DND-41 (cell line): ENCODE data around the gene CCDC89.

Experiments used
- ATAC-seq: fragments of 200-7000 bp; cut with Tn5 transposase; 3 replicates; pipeline ENCODE4 v1.9.1; 2021; ENCODE audit warnings: low read depth; ENCODE audit not compliant: insufficient read depth
- DNase-seq: peaks from one replicate; pipeline ENCODE4 v3.0.0-alpha.2; 2020
- H2AFZ ChIP-seq: 2 replicates; pipeline ENCODE4 v1.6.0; 2012; ENCODE audit warnings: low read depth, low read length
- H3K27ac ChIP-seq: 2 replicates; pipeline ENCODE4 v1.5.1; 2012; ENCODE audit warnings: low read length, inconsistent platforms
- H3K27me3 ChIP-seq: fragments of 200-600 bp; sonication (generic); 2 replicates; pipeline ENCODE4 v1.6.0; 2012; ENCODE audit warnings: low read length, mild to moderate bottlenecking, inconsistent platforms; ENCODE audit not compliant: insufficient read depth, poor library complexity
- H3K36me3 ChIP-seq: 2 replicates; pipeline ENCODE4 v1.5.1; 2012; ENCODE audit warnings: low read length, inconsistent platforms; ENCODE audit not compliant: insufficient read depth
- H3K4me1 ChIP-seq: 2 replicates; pipeline ENCODE4 v1.5.1; 2012; ENCODE audit warnings: mild to moderate bottlenecking, low read length; ENCODE audit not compliant: insufficient read depth
- H3K4me2 ChIP-seq: 2 replicates; pipeline ENCODE4 v1.6.0; 2012; ENCODE audit warnings: mild to moderate bottlenecking, moderate library complexity, low read length, inconsistent platforms; ENCODE audit not compliant: insufficient read depth
- H3K4me3 ChIP-seq, 2 experiments: fragments of 200-600 bp in 1 of 2; shearing (Covaris generic) in 1 of 2; 2 replicates each; pipeline ENCODE4 v1.5.1; 2012 to 2016; ENCODE audit warnings: inconsistent platforms in 2 of 2, low read length in 2 of 2, mild to moderate bottlenecking in 2 of 2, low read depth in 1 of 2, moderate library complexity in 1 of 2
- H3K79me2 ChIP-seq: 2 replicates; pipeline ENCODE4 v1.6.0; 2012; ENCODE audit warnings: low read length, inconsistent platforms; ENCODE audit not compliant: insufficient read depth
- H3K9ac ChIP-seq: 2 replicates; pipeline ENCODE4 v1.6.0; 2012; ENCODE audit warnings: low read depth, mild to moderate bottlenecking, inconsistent platforms, low read length, moderate library complexity
- H3K9me3 ChIP-seq: 2 replicates; pipeline ENCODE4 v1.5.1; 2012; ENCODE audit warnings: low read length, moderate library complexity, mild to moderate bottlenecking, inconsistent platforms; ENCODE audit not compliant: insufficient read depth, severe bottlenecking
- H4K20me1 ChIP-seq: 2 replicates; pipeline ENCODE4 v1.6.0; 2012; ENCODE audit warnings: low read length; ENCODE audit not compliant: insufficient read depth
- EZH2 ChIP-seq: IDR thresholded peaks from 3 replicates; pipeline ENCODE4 v1.6.1; 2012; ENCODE audit warnings: borderline replicate concordance, low read depth, mild to moderate bottlenecking, moderate library complexity, low read length, inconsistent platforms; ENCODE audit not compliant: severe bottlenecking
- TF ChIP-seq, protein P1 (sequence below): IDR thresholded peaks from 2 replicates; pipeline ENCODE4 v1.5.1; 2012; ENCODE audit warnings: borderline replicate concordance, low read length, moderate library complexity, mild to moderate bottlenecking; ENCODE audit not compliant: poor library complexity, severe bottlenecking; ENCODE audit errors: extremely low read depth

The CCDC89 gene

DNA sequence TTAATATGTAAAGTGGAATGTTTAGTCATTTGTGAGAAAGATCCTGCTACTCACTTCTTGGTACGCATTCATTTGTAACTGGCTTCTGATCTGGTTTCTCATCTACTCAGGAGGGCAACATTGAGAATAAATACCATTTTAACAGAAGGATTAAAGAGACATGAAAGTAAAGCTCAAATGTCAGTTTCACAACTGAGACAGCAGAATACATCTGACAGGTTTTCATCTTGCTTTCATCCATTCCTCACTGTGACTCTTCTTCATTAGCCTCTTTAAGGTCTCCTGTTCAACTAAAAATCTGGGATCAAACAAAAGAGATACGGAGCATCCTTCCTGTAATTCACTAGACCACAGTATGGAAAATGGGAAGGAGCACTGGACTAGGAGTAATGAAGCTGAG lies 31.4 kb upstream of the CCDC89 start:
- H3K4me2 ChIP-seq = no peak overlapping the region
- no peak overlapping the region for H3K27ac ChIP-seq
- H3K36me3 ChIP-seq = no peaks in the 10 kb centered on the region
- no peak overlapping the region for H3K9ac ChIP-seq
- H4K20me1 ChIP-seq = peaks cover 5% of the 10 kb centered on the region; the same call in 1 of the 2 replicates
- H3K79me2 ChIP-seq = no peaks in the 10 kb centered on the region
- peaks cover 39% of the 10 kb centered on the region for H3K27me3 ChIP-seq
- H3K4me1 ChIP-seq = no peaks in the 10 kb centered on the region
- H3K4me3 ChIP-seq = no peak overlapping the region
- no peak overlapping the region for H2AFZ ChIP-seq
- DNase-seq (no peak), ATAC-seq (no peak)
- H3K9me3 ChIP-seq = no peaks in the 10 kb centered on the region
- no peak for TF ChIP-seq EZH2
- TF ChIP-seq, protein P1, sequence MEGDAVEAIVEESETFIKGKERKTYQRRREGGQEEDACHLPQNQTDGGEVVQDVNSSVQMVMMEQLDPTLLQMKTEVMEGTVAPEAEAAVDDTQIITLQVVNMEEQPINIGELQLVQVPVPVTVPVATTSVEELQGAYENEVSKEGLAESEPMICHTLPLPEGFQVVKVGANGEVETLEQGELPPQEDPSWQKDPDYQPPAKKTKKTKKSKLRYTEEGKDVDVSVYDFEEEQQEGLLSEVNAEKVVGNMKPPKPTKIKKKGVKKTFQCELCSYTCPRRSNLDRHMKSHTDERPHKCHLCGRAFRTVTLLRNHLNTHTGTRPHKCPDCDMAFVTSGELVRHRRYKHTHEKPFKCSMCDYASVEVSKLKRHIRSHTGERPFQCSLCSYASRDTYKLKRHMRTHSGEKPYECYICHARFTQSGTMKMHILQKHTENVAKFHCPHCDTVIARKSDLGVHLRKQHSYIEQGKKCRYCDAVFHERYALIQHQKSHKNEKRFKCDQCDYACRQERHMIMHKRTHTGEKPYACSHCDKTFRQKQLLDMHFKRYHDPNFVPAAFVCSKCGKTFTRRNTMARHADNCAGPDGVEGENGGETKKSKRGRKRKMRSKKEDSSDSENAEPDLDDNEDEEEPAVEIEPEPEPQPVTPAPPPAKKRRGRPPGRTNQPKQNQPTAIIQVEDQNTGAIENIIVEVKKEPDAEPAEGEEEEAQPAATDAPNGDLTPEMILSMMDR = no peak

DNA sequence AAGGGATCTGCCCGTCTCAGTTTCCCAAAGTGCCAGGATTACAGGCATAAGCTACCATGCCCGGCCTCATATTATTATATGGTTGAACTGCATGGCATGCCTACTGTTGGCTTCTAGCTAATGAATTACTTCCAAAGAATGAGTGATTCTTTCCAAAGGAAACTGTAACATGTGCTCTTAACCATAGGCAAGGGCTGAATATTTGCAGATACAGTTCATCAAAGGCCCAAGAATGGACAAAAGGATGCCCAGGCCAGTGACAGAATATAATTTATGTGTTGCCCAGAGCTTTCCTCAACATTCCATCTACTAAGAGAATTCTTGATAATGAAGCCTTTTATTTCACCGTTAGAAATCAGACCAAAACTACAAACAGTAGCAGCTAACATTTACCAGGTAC lies 27.0 kb upstream of the CCDC89 start:
- H3K4me3 ChIP-seq = no peak overlapping the region
- no peaks in the 10 kb centered on the region for H3K4me1 ChIP-seq
- no peak for ATAC-seq
- H3K9ac ChIP-seq = no peak overlapping the region
- H3K79me2 ChIP-seq = no peaks in the 10 kb centered on the region
- no peaks in the 10 kb centered on the region; the same call in 1 of the 2 replicates for H4K20me1 ChIP-seq
- no peak overlapping the region for H2AFZ ChIP-seq
- H3K36me3 ChIP-seq = no peaks in the 10 kb centered on the region
- H3K27me3 ChIP-seq = peaks cover 47% of the 10 kb centered on the region
- no peak overlapping the region for H3K4me2 ChIP-seq
- DNase-seq = no peak
- no peaks in the 10 kb centered on the region for H3K9me3 ChIP-seq
- H3K27ac ChIP-seq = no peak overlapping the region
- no peak for TF ChIP-seq EZH2
- TF ChIP-seq, protein P1 = no peak

DNA sequence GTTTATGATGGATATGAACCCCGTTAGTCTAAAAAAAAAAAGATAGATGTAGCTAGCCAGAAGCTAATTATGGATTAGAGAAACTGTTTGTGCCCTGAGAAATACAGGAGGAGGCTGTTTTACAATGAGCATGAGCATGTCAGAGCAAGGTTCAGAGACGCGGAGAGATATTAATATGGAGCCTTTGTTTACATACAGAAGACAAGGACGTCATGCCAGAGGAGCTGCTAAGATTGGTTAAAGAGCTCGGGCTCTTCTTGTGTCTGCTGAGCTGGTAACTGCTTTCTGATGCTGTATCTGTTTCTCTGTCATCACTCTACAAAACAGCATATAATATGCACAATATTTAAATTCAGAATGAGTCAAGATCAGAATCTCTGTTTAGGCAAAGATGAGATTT lies 24.9 kb upstream of the CCDC89 start:
- Histone ChIP-seq H3K9ac (no peak overlapping the region), H3K79me2 (no peaks in the 10 kb centered on the region), H3K4me1 (no peaks in the 10 kb centered on the region), H3K4me2 (no peak overlapping the region), H3K4me3 (no peak overlapping the region), H3K36me3 (no peaks in the 10 kb centered on the region), H4K20me1 (no peaks in the 10 kb centered on the region), H2AFZ (no peak overlapping the region), H3K9me3 (no peaks in the 10 kb centered on the region), H3K27me3 (peaks cover 50% of the 10 kb centered on the region), H3K27ac (no peak overlapping the region)
- ATAC-seq = no peak
- TF ChIP-seq, protein P1 = no peak
- TF ChIP-seq EZH2 = no peak
- no peak for DNase-seq
